Cerebellar nuclear complex (tissue), 1 donor: ENCODE results near the gene RPS6KA1.

Source experiments
- DNase-seq, 2 experiments: peaks; one replicate each; lab custom pipeline; 2025; lab: John Stamatoyannopoulos, UW

RPS6KA1 gene

GRCh38 chr1:26531651-26532131 lies 2.1 kb downstream of the RPS6KA1 start:
- DNase-seq = no peak

DNA sequence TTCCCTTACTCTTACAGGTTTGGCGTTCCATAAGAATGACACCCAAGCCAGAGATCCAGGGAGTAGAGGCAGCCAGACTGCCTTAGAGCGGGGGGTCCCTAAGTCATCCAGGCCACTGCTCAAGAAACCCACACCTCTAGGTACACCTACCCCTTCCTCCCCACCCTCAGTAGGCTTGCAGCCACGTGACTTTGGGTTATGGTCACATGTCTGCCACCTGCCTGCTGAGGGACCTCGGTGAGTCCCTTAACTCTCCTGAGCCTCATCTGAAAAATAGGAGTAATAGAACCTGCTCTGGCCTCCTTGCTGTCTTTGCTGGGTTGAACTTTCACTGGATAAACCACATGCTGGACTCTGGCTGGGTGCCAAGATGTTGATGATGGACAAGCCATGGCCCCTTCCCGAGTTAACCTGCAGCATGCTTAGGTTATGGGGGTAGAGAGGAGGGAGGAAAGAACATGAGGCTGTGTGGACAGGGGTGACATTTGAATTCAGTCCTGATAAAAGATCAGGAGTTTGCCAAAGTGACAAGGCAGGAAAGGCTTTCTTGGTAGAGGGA lies 4.5 kb downstream of the RPS6KA1 start:
- DNase-seq = no peak

DNA sequence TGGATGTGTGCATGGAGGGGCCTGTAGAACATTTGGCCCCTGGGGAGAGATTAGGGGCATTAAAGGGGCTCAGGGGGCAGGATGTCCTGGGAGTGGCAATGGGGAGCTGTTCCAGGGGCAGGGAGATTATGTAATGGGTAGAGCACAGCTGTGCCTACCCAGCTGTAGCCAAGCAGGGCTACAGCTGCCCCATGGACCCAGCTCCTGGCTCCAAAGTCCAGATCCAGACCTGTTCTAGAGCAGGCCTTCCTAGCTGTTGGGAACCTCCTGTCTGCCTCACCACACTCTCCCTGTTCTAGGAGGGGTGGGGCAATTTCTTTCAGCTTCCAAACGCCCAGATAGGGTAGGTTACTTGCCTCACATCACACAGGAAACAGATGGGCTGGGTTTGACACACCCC lies 5.6 kb downstream of the RPS6KA1 start:
- DNase-seq = no peak

DNA sequence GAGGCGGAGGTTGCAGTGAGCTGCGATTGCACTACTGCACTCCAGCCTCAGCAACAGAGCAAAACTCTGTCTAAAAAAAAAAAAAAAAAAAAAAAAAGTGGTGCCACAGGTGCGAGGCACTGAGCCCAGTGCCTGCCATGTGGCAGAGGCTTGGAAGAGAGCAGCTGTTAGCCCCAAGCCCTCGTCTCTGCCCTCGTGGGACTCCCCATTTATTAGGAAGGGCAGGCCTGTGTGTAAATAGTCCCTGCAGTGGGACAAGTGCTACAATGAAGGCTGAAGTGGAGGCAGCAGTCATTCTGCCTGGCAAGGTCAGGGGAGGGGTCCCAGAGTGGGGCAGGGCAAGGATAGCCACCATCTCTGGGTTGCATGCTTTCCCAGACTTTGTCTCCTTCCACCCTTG lies 6.5 kb downstream of the RPS6KA1 start:
- no peak for DNase-seq

DNA sequence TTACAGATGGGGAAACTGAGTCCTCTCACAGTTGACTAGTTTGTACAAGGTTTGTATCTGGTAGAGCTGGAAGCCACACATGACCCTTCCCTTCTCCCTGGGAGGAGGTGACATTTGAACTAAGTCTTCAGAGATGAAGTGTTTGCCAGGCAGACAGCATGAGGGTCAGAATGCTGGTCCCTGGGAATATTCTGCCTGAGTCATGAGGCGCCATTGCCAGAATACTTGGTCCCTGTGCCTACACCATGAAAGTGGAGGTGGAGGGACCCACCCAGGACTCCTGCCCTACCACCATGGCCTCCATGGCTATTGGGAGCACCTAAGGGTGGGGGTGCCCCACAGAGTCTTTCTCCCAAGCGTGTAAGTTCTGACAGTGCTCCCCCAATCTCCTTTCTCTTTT lies 7.0 kb downstream of the RPS6KA1 start:
- no peak for DNase-seq

DNA sequence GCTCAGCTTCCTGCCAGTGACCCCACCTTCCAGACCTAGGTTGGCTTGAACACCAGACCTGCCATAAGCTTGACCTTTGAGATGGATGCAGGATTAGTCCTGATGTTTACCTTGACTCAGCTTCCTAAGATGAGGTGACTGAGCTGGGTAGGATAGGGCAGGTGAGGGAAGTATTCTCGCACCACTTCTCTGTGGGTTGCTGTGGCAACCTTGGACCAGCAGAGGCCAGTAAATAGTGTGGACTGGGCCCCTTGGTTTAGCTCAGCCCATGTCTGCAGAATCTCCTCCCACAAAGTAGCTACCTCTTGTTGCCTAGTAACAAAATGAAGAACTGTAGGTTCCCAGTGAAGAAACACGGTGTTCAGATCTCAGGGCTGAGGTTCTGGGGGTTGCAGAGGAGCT lies 8.4 kb downstream of the RPS6KA1 start:
- no peak for DNase-seq

- DNase-seq = no peak
Measured at GRCh38 chr1:26538480-26539412, 9.2 kb downstream of the RPS6KA1 start.

- no peak for DNase-seq
Measured at GRCh38 chr1:26539722-26540121, 10.2 kb downstream of the RPS6KA1 start.

DNA sequence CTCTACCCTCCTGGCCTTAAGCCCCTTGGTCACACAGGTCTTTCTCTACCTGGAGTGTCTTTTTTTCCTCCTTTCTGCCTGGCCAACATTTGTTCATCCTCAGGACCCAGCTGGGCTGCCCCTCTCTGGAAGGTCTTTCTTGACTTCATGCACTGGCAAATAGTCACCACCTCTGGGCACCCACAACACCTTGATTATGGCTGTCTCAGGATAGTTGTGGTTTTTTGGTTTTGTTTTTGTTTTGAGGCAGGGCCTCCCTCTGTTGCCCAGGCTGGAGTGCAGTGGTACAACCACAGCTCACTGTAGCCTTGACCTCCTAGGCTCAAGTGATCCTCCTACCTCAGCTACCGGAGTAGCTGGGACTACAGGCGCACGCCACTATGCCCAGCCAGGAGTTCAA lies 10.8 kb downstream of the RPS6KA1 start:
- no peak for DNase-seq

GRCh38 chr1:26541431-26541815 lies 11.9 kb downstream of the RPS6KA1 start:
- no peak for DNase-seq

DNA sequence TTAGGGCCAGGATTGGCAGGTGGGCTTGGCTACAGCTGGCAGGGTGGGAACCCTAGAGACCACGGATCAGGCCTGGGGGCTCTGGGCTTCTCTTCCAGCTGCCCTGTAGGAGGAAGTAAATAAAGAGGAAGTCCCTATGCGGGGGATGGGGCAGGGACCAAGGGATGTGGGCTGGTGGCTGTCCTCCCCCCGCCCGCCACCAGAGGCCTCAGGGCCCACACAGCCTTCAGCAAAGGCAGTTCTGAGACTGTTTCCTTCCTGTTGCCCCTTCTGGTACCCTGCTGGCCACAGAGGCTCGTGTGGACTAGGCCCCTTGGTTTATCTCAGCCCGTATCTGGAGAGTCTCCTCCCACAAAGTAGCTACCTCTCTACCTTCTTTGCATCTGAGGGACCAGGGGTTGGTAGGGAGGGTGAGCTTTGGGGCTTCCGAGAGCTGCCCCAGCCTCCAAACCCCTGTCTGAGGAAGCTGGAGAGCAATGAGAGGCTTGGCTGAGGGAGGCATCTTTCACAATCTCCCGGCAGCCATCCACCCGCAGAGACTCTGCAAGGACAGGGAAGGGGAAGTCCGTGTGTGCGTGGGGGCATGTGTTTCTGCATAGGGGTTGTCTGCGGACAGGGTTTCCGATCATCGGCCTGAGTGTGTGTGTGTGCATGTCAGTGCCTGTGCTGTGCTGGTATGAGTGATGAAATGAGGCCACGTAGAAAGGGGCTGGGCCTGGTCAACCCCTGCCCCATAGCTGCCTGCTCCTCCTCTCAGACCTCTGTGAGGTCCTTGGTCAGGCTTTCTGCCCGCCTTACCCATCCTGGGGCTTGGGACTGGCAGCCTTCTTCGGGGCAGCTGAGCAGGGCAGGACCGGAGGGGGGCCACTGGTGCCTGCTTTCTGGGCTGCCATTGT lies 12.5 kb downstream of the RPS6KA1 start:
- no peak for DNase-seq

GRCh38 chr1:26542771-26543451 lies 13.3 kb downstream of the RPS6KA1 start:
- no peak for DNase-seq

DNA sequence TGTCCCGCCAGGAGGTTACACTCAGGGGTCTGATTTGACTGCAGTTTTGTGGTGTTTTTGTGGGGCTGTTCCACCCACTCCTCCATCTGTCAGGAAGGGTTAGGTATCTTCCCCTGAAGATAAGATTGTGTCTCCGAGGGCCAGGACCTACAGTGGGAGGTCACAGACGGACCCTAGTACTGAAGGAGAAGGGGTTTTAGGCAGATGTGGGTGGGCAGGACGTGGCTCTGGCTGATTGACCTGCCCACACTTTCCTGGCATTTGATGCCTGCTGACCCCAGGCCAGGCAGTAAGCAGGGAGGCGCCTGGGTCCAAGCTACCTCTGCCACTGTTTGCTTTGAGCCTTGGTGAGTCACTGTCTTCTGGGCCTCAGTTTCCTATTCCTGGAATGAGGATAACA lies 13.9 kb downstream of the RPS6KA1 start:
- DNase-seq = no peak

DNA sequence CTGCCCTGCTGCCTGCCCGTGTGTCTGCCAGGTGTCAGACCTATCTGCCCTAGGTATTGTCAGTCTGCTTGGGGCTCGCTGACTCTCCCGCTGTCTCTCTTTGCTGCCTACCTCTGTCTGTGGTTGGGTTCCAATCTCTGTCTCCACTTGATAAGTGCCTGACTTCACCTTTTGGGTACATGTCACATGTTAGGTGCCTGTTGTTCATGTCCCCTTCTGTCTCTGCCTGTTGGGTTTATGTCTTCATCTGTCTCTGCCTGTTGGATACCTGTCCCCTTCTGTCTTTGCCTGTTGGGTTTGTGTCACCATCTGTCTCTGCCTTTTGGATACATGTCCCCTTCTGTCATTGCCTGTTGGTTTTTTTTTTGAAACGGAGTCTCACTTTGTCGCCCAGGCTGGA lies 14.6 kb downstream of the RPS6KA1 start:
- peak in 1 of 2 experiments; percentile 21 for DNase-seq

- peak; percentile 42 for DNase-seq
Measured at GRCh38 chr1:26545969-26546323, 16.4 kb downstream of the RPS6KA1 start.

GRCh38 chr1:26546375-26546774 lies 16.8 kb downstream of the RPS6KA1 start:
- no peak for DNase-seq

DNA sequence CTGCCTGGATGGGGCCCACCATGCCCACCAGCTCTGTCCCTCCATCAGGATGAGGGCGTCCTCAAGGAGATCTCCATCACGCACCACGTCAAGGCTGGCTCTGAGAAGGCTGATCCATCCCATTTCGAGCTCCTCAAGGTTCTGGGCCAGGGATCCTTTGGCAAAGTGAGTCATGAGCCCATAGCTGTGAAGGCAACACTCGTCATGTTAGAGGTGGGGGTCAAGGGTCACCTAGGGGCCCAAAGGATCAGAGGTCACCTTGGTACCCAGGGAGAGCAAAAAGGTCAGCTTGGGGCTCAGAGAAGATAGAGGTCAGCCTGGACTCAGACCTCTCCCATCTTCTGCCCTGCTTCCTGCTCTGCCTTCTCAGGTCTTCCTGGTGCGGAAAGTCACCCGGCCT lies 17.3 kb downstream of the RPS6KA1 start:
- no peak for DNase-seq

GRCh38 chr1:26548841-26549240 lies 19.3 kb downstream of the RPS6KA1 start:
- no peak for DNase-seq

GRCh38 chr1:26550946-26551345 lies 21.4 kb downstream of the RPS6KA1 start:
- DNase-seq = no peak

GRCh38 chr1:26552720-26553119 lies 23.2 kb downstream of the RPS6KA1 start:
- DNase-seq = no peak

DNA sequence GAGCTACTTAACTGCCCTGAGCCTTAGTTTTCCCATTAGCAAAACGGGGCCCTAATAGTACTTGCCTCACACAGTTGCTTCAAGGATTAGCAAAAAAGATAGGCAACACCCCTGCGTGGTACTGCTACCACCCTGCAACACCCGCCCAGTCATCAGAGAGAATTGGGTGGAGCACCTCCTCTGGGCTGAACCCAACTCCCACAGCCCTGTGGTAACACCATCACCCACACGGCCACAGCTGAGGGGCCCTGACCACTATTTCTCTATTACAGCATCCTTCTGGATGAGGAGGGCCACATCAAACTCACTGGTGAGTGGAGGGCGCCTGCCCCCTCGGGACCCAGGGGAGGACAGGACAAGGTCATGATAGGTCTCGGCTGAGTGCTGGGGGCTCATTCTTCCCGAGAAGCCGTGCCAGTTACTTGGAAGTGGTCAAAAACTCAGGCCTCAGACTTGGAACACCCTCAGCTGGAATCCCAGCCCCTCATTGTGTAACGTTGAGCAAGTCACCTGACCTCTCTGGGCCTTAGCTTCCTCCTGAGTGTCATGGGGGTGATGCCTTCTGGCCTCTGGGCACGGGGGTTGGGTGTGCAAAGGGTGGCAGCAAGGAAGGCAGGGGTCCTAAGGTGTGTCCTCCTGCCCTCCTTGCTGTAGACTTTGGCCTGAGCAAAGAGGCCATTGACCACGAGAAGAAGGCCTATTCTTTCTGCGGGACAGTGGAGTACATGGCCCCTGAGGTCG lies 24.6 kb downstream of the RPS6KA1 start:
- DNase-seq = no peak
